GM21528 (cell line): ENCODE results near the gene S100A4.

Experiments used
- ATAC-seq: cut with Tn5 transposase; IDR thresholded peaks from one replicate; pipeline ENCODE4 v1.9.1; 2021; ENCODE audit warnings: mild to moderate bottlenecking, moderate library complexity; ENCODE audit not compliant: unreplicated experiment, low FRiP score

The S100A4 gene

DNA sequence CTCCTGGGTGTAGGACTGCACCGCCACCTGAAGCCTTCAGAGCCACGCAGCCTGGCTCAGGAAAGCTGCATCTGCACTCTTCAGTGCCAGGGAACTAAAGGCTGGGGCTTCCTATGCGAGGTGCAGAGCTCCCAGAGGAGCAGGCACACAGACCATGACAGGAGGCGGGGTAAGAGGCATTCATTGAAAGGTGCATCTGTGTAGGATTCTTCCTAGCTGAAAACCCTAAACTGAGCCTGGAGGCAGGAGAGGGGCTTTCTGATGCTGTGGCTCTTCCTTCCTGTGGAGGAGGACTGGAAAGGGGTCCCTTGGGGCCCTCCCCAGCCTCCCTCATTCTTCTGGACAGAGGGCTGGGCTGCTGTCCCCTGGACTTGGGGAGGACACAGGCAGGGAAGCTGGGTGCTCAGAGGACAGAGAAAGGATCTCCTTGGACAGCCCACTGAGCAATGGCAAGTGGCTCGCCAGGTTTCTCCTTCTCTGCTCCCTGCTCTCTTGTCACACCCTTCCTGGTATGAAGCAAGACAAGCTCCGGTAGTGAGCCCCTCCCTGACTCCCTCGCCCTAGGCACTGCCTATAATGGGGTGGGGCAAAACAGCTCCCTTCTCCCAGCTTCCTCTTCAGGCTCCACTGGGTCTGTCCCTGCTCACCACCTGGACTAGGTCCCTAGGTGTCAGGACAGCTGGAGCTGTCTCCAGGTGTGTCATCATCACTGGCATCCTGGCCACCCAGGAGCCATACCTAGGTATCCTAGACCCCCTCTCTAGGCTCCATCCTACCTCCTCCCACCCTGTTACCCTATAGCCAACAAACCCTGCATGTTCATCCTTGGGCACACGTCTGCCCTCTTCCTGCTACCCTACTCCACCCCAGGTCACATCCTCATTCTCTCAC, 29.9 kb downstream of the S100A4 start:
- no peak for ATAC-seq

DNA sequence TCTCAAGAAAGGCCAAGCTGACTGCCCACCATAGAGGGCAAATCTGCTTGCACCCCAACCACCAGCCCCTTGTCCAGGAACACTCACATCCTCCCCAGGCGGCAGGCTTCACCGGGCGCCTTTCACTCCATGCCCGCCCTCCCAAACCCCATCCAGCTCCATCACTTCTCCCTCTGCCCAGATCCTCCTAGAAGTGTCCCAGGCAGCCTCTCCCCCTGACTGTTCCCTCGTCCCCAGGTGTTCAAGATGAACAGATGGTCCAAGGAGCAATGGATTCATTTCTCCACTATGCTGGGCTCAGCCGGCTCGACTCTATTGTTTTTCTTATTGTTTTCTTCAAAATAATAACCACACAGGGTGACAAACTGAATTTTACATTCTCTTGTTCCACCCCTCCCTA, 31.9 kb downstream of the S100A4 start:
- no peak for ATAC-seq

DNA sequence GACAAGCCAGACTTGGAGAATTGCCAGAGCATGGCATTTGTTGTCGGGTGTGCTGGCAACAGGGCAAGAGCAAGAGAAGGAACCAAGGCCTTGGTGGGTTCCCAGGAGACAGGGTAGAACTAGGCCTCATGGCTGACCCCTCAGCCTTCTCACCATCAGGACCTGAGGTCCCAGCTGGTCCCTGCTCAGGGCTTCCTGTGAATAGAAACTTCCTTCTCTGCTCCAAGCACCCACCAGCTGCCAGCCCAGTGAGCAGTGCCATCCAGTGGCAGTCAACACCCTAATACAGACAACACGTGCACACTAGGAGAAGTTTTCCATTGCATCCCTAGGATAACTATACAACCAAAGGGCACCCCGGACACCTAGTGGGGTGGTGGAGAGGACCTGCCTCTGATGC, 32.6 kb downstream of the S100A4 start:
- no peak for ATAC-seq

DNA sequence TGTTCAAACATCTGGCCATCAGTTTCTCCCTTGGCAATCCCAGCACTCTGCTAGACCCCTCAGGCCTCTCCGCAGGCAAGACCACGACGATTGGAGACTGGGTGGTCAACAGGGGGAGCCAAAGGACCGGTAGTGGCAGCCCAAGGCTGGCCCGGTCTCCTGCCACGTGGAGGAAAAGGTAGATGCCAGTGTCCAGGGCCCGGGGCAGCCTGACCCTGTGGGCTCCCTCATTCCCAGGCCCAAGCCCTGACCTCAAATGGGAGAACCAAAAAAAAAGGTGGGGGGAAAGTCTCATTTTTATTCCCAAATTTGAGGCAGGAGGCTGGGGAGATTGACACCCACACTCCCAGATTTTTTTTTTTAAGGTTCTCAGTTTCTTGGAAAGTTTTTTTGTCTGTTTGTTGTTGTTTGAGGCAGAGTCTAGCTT, 34.6 kb downstream of the S100A4 start:
- no peak for ATAC-seq

DNA sequence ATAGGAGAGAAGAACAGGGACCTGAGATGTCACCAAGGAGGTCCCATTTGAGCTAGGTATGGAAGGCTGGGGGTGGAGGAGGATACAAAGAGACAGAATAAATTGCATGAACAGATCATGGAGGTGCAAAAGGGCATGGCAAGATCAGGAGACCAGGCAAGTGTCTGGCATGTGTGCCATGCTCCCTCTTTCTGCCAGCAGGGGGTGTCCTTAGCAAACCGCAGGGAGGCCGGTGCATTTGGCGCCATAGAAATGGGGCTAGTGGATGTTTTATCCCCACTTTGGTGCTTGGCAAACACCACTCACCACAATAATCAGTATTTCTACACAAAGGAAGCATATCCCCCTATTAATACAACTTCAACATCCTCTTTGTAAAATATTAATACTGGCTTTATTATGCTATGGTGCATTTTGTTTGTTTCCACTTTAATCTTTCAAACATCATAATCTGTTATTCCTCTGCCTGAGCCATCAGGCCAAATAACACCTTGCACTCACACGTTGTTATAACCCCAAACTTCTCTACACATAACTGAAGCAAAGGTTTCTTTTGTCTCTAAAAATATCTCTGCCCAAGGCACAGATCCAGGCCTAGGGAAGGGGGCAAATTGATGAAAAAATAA, 35.8 kb downstream of the S100A4 start:
- ATAC-seq, result no peak

DNA sequence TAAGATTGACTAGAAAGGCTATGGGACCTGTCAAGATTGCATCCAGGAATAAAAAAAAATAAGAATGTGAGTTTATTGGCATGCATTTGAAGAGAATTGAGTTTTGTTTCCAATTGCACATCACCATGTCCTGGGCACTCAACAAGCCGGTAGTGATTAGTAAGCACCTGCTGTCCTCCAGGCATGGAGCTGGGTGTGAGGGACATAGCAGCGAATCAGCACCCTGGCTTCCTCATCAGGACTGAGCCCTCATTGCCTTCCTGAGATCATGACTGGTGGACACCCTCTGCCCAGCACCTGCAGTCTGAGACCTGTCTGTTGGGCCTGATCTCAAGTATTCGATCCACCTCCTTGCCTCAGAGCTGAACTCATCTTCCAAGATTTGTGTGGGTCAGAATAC, 36.6 kb downstream of the S100A4 start:
- ATAC-seq, result no peak

DNA sequence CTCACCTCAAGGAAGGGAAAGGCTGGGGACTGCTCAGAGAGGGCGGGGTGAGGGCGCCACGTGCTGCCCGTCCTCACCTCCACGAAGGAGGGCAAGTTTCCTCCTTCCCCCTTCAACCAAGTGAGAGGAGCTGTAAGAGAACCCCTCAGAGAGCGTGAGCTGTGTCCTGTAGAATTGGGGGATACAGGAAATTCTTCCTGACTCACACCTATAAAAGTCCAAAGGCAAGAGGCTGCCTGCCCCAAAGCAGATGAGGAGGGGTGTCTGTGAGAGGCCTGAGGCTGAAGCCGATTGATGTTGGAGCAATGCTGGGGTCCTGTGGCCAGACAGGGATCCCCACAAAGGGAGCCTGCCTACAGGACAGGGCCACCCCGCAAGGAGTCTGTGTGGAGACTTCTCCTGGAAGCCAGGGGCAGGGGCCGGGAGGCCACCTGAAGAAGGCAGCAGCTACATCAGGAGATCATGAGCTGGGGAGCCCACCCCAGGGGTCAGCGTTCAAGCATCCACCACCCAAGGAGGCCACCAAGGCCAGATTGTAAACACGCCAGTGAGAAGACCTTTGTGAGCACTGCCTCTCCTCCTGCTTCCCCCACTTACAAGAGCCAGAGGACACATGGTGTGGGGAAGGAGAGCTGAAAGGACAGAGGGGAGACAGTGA, 37.6 kb downstream of the S100A4 start:
- no peak for ATAC-seq

DNA sequence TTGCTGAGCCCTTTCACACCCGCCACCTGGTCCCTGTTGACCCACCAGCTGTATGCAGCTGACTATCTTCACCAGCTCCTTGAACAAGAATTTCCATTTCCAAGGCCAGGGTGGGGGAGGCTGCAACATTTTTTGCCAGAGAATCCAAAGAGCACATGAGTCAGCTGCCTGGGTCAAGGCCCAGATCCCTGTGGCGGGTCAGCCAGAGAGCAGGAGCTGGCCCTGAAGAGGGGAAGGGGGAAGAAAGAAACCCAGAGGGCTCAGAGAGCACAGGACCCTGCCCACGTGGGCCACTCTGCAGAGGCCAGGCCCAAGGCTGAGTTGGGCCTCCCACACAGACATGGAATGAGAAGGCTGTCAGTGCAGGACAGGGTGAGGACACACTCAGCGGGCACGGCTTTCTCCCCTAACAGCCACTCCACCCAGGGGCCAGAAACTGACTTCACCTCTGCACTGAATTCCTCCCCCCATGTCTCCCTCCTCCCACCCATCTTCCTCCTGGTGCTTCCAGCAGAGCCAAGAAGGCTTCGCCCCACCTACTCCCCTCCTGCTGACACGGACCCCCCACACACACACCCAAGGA, 38.7 kb downstream of the S100A4 start:
- no peak for ATAC-seq

DNA sequence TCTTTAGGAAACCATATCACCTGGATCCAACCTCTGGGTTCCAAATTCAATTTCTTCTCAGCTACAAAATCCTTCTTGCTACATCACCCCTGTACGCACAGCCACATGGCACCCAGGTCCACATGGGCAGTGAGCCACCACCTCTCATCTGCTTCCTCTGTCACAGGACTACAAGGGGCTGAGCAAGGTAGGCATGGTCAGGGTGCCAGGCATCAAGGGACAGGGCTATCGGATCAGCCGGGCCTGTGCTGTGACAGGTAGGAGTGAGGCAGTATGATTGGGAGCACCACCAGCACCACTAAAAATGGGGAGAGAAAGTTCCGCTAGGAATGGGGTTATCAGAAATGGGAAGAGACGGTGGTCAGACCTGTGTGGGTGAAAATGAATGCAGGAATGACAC, 39.2 kb downstream of the S100A4 start:
- ATAC-seq, result no peak

DNA sequence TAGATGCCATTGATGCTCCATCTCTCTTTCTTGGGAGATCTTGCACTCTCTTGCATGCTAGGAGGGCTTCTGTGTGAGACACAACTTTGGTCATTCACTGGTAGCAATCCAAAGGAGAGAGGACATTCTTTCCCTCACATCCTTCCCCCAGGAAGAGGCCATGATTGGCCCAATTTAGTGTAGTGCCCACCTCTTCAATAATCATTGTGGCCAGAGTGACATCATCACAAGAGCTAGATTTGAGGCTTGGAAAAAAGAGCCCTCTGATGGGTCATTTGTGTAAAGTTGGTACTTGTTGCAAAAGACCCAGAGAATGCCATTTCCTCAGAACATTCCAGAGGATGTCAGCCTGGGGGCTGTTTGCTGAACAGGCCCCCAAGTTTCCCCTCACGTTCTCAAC, 40.0 kb downstream of the S100A4 start:
- no peak for ATAC-seq

DNA sequence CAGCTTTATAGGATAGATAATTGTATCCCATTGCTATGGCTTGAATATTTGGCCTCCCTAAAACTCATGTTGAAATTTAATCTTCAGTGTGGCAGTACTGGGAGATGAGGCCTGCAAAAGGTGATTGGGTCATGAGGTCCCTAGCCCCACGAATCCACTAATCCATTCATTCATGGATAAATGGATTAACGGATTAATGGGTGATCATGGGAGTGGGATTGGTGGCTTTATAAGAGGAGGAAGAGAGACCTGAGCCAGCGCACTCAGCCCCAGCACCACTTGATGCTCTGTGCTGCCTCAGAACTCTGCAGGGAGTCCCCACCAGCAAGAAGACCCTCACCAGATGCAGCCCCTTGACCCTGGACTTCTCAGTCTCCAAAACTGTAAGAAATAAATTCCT, 41.8 kb downstream of the S100A4 start:
- no peak for ATAC-seq

DNA sequence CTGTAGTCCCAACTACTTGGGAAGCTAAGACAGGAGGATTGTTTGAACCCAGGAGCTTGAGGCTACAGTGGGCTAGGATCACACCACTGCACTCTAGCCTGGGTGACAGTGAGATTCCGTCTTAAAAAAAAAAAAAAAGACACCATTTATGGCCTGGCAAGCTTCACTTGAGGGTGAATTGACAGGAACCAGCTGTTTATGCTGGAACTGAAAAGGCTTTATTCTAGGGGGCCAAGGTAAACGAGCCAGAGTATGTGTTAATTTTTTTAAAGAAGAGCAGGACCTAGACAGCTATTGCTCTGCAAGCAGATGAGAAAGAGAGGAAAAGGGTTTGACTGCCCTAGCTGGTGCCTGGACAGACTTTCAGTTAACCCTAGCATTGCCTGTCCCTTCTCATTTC, 46.9 kb downstream of the S100A4 start:
- ATAC-seq, result no peak

DNA sequence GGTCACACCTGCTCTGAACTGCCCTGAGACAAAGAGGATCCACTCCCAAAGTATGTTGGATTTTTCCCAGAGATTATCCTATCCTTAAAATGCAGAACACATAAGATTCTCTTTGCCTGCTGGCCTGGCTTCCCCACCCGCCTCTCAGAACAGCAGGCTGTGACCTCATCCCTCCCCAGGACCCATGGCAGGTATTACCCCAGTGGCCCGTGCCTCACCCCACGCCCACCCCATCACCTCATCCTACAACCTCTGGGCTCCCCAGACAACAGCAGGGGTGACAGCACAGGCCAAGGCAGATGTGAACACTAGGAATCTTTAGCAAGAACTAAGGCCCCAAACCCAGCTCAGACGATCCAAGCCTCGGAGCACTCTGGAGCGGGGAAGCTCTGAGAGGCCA, 50.1 kb downstream of the S100A4 start:
- ATAC-seq, result no peak

DNA sequence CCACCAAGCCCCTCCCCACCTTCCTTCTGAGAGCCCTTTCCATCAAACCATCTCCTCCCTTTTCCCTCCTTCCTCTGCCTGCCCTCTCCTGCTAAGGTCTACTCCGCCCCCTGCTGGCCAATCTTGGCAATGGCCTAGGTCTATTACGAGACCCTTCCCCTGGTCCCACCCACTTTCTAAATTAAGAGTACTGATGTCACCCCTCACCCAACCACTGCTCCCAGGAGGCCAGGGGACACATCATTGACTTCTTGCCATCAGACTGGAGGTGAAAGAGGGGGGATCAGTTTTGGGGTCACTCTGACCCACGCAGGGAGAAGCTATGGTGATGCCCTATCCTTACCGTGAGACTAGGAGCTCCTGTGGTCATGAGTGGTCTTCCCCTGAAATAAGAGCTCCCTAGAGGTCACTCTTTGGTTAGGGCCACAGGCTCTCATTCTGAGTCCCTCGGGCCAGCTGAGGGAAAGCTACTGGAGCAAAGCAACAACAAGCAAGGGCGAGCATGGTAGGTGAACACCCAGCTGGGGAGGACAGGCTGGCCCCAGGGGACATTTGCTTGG, 50.5 kb downstream of the S100A4 start:
- no peak for ATAC-seq
